ENCODE measurements around the gene PDSS2. TPM values are rescaled to one million over a fixed set of nuclear protein-coding genes. Genes with fewer than 3 reads are reported as not detected.

The PDSS2 gene
- total and polyA plus RNA-seq, 9 of the 15 experiments (the other 6 are each of a cell fraction or from before 2014, with no cell fraction given) = 5.8 to 21.1 (median 12.0) TPM

- no peak for TF ChIP-seq CEBPZ (IDR thresholded peaks at IDR 0.05; ENCODE audit: borderline replicate concordance, low read depth, low read length)
- TF ChIP-seq ZBTB11 (CRISPR knock-in tag; IDR thresholded peaks at IDR 0.05) = no peak
- no peak for TF ChIP-seq SMARCC2 (IDR thresholded peaks at IDR 0.05; ENCODE audit: low read depth)
- no peak for TF ChIP-seq FOXM1 (IDR thresholded peaks at IDR 0.05; ENCODE audit: low read depth)
- TF ChIP-seq FOXM1 (CRISPR knock-in tag; IDR thresholded peaks at IDR 0.05; ENCODE audit: low read depth) = no peak
- no peak for TF ChIP-seq DPF2 (IDR thresholded peaks at IDR 0.05)
- no peak for TF ChIP-seq SFPQ (IDR thresholded peaks at IDR 0.05; ENCODE audit: low read depth, low read length)
- TF ChIP-seq EP300 (IDR thresholded peaks at IDR 0.05; ENCODE audit: low read length) = no peak
These were observed 223.9 kb downstream of the PDSS2 start (continued) for GRCh38 chr6:107235511-107235910.
